NCI-H82 (cell line): ENCODE results near the gene ATP7B.

Experiments used
- DNase-seq: peaks from one replicate; lab custom pipeline; 2025; lab: John Stamatoyannopoulos, UW

Gene ATP7B

GRCh38 chr13:51894239-51894638 lies 117.0 kb downstream of the ATP7B start:
- DNase-seq, result peak; percentile 26

DNA sequence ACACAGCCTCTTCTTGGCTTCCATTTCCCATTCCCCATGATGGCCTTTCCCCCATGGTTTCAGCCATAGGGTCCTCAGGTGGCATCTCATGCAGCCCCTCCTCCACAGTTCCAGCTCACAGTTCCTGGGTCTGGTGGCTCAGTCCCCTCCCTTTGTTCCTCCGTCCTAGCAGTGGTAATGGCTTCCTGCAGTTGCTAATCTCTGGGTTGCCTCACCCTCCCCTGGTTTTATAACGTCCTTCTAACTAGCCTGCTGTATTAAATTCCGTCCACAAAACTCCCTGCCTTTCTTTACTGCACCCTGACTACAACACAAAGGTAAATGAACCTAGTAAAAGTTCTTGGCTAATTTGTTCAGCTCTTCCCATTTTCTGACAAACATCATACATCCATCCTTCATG lies 118.6 kb downstream of the ATP7B start:
- DNase-seq, result no peak

- DNase-seq, result peak; percentile 97
Observed at GRCh38 chr13:51887468-51887867, 123.8 kb downstream of the ATP7B start.

DNA sequence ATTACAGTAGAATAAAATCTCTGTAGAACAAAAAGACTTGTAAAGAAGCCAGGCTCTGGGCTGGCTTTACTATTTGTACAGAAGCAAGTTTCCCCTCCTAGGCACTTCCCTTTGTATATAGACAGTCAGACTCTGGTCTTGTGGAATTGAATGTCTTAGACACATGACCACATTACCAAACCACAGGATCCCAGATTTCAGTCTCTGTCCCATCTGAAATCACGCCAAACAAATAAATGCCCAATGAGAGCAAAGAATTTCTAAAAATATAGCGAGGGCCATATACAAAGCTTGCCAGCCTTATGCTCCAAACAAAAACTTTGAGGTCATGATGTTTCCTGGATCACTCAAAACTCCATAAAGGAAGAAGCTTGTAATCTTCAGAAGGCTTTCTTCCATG lies 125.6 kb downstream of the ATP7B start:
- DNase-seq, result no peak

- DNase-seq, result no peak
Observed at GRCh38 chr13:51883226-51883600, 128.0 kb downstream of the ATP7B start.
